ENCODE measurements around the gene KIF2A. TPM values are rescaled to one million over a fixed set of nuclear protein-coding genes. Genes with fewer than 3 reads are reported as not detected.

Gene KIF2A
- total RNA-seq, 1 experiment from 2014 or later, result 86.1 TPM

DNA sequence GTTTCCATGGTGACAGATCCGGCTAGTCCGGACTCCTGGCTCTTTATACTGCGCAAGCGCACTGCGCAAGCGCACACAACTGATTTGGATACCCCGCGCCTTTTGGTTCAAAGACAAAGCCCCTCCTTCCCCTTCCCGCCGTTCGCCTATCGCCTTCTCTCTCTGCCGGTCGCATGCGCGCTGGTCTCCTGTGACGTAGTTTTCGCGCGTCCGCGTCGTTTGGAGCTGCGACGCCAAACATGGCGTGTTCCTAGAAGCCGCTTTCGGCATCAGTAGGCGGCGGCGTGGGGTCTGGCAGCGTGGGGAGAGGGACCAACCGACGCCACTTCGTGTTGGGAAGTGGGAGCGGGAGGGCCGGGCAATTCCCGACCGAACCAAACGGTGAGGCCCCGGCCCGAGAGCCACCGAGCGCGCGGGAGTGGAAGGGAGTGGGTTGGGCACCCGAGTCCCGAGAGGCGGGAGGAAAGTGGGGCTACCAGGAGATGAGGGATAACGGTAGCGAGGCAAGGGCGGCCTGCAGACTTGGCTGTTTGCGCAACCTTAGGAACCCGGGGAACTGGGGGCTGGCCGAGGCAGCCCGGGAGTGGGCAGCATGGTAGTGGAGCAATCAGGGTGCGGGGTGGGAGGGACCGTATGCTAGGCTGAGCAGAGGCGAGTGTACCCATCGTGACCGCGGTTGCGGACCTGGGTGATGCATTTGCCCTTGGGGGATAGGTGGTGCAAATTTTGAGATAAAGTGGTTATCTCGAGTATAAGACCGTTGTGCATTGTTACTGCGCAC is 106.7 kb downstream of the KIF2A start, which contains the start of gene IPO11:
IPO11 (plus strand) TSS at position 215 of the 781 bp plus-strand sequence. CDS start 24,517 bp downstream, outside the sequence.
- no peak within 1 kb of the TSS for H4K5ac ChIP-seq (ENCODE audit: insufficient read length, low read depth, low read length)
- H3K36me3 Mint-ChIP-seq (ENCODE audit: insufficient read depth in 1 of 3, low read depth in 3 of 3), result 0 out of 7 replicates have a peak, but pooled peaks cover 0 to 2% (median 0%) of the 10 kb centered on the region in 3 experiments
- H3K9me3 Mint-ChIP-seq, result no peaks in the 10 kb centered on the region
- no peaks in the 10 kb centered on the region for H3K4me1 ChIP-seq (ENCODE audit: insufficient read depth, low read length)
- peak within 1 kb of the TSS; percentile 85 for H3K18ac ChIP-seq (ENCODE audit: insufficient read length, low read depth, low read length)
- DNase-seq, result peak; percentile 99
- H2BK120ac ChIP-seq (ENCODE audit: low read depth, low read length, poor library complexity, severe bottlenecking), result no peak within 1 kb of the TSS
- peaks cover 9 to 13% of the 10 kb centered on the region in 2 experiments for H3K4me1 Mint-ChIP-seq
- no peak within 1 kb of the TSS for H3K23ac ChIP-seq (ENCODE audit: insufficient read length, low read depth, low read length)
- H3K9ac ChIP-seq (ENCODE audit: extremely low read depth, insufficient read length, low read length), result peak within 1 kb of the TSS; percentile 70
- no peak within 1 kb of the TSS for H3K56ac ChIP-seq (ENCODE audit: insufficient read length, low read depth, low read length)
- peak within 1 kb of the TSS; percentile 16 for H2BK5ac ChIP-seq (ENCODE audit: insufficient read length, low read length)
- H3K9me3 ChIP-seq (ENCODE audit: control insufficient read depth, low read depth, low read length), result no peaks in the 10 kb centered on the region
- no peak within 1 kb of the TSS for H2AK5ac ChIP-seq (ENCODE audit: insufficient read length, low read length)
- peak within 1 kb of the TSS; percentile 93 to 96 for H3K4me3 Mint-ChIP-seq
- no peak within 1 kb of the TSS for H2BK12ac ChIP-seq (ENCODE audit: insufficient read length, low read depth, low read length)
- H3K79me1 ChIP-seq (ENCODE audit: insufficient read depth, low read depth, low read length, poor library complexity, severe bottlenecking), result no peaks in the 10 kb centered on the region
- peak within 1 kb of the TSS; percentile 66; the same call in 1 of the 2 replicates for H3K14ac ChIP-seq (ENCODE audit: insufficient read depth, low read length)
- no CpG with 5 or more reads among the region's 66 CpGs for WGBS (ENCODE audit: extremely low coverage, insufficient read length, low lambda C conversion rate)
- no peaks in the 10 kb centered on the region for H3K27me3 ChIP-seq (ENCODE audit: insufficient read depth, low read length)
- H4K8ac ChIP-seq (replicated peaks; ENCODE audit: insufficient read length, low read depth, low read length), result no peak within 1 kb of the TSS
- H3K27me3 Mint-ChIP-seq (ENCODE audit: low read depth), result no peaks in the 10 kb centered on the region; the same call in 1 of the 2 replicates
- H3K27ac ChIP-seq (ENCODE audit: insufficient read length, low read depth, low read length), result no peak within 1 kb of the TSS
- H2AFZ ChIP-seq (ENCODE audit: low read length), result peak within 1 kb of the TSS; percentile 75
- peak within 1 kb of the TSS; percentile 73 for H3T11ph ChIP-seq (ENCODE audit: low read length)
- no peak within 1 kb of the TSS for H2BK20ac ChIP-seq (ENCODE audit: low read depth, low read length, poor library complexity, severe bottlenecking)
- H2BK15ac ChIP-seq (ENCODE audit: low read depth, low read length), result no peak within 1 kb of the TSS
- no peak within 1 kb of the TSS for H4K91ac ChIP-seq (ENCODE audit: insufficient read length, low read depth, low read length)
- H3K79me2 ChIP-seq (ENCODE audit: insufficient read depth, low read length), result peaks cover 24% of the 10 kb centered on the region
- H3K4me2 ChIP-seq (ENCODE audit: insufficient read depth, insufficient read length, low read length), result peak within 1 kb of the TSS; percentile 61
- peak within 1 kb of the TSS; percentile 51 to 99 (median 95); a peak in 6 of 7 replicates for H3K27ac Mint-ChIP-seq
- no peaks in the 10 kb centered on the region for H4K20me1 ChIP-seq (ENCODE audit: control insufficient read depth, insufficient read depth, insufficient read length)
- H3K4ac ChIP-seq (ENCODE audit: low read depth, low read length), result no peak within 1 kb of the TSS; the same call in 1 of the 2 replicates
- TF ChIP-seq, protein P1, sequence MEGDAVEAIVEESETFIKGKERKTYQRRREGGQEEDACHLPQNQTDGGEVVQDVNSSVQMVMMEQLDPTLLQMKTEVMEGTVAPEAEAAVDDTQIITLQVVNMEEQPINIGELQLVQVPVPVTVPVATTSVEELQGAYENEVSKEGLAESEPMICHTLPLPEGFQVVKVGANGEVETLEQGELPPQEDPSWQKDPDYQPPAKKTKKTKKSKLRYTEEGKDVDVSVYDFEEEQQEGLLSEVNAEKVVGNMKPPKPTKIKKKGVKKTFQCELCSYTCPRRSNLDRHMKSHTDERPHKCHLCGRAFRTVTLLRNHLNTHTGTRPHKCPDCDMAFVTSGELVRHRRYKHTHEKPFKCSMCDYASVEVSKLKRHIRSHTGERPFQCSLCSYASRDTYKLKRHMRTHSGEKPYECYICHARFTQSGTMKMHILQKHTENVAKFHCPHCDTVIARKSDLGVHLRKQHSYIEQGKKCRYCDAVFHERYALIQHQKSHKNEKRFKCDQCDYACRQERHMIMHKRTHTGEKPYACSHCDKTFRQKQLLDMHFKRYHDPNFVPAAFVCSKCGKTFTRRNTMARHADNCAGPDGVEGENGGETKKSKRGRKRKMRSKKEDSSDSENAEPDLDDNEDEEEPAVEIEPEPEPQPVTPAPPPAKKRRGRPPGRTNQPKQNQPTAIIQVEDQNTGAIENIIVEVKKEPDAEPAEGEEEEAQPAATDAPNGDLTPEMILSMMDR (conservative IDR thresholded peaks at IDR 0.05), result no peak
- H3K23me2 ChIP-seq (ENCODE audit: insufficient read length, low read depth, low read length, poor library complexity, severe bottlenecking), result no peaks in the 10 kb centered on the region

Data from H9 (cell line).